ENCODE measurements around the gene LRRC75B.

GRCh38 chr22:24571266-24571665, 21.6 kb downstream of the LRRC75B start:
- TF ChIP-seq OSR1 (CRISPR knock-in tag; IDR thresholded peaks at IDR 0.05) (no peak), ESRRG (CRISPR knock-in tag; IDR thresholded peaks at IDR 0.05) (no peak), ZFP3 (CRISPR knock-in tag; IDR thresholded peaks at IDR 0.05) (no peak)

All from SK-N-SH treated with all-trans-retinoic acid at 6 μM for 48 hours (cell line).